Mononuclear cell (primary cell): ENCODE measurements around the gene TMEM213. TPM values are rescaled to one million over a fixed set of nuclear protein-coding genes. Genes with fewer than 3 reads are reported as not detected.

Experiments
- H3K27me3 ChIP-seq: 2 replicates; pipeline ENCODE4 v1.6.0; 2011; ENCODE audit warnings: low read length, control low read depth; ENCODE audit not compliant: insufficient read depth
- H3K4me1 ChIP-seq: 2 replicates; pipeline ENCODE4 v1.5.1; 2011; ENCODE audit warnings: mild to moderate bottlenecking, low read length, control low read depth; ENCODE audit not compliant: insufficient read depth
- H3K4me3 ChIP-seq: 2 replicates; pipeline ENCODE4 v1.5.1; 2011; ENCODE audit warnings: mild to moderate bottlenecking, low read length, moderate library complexity
- H3K9me3 ChIP-seq: 2 replicates; pipeline ENCODE4 v1.5.1; 2011; ENCODE audit warnings: low read depth, mild to moderate bottlenecking, control low read depth, low read length
- total RNA-seq: library from RNA; depleted of rRNA; stranded (reverse); fragments of >200 nt; gene quantifications from one replicate; pipeline ENCODE4 v1.2.3, GENCODE V29; 2012

Gene TMEM213
- total RNA-seq, 1 donor = not detected

GRCh38 chr7:138887085-138887710, 89.4 kb downstream of the TMEM213 start:
- no peaks in the 10 kb centered on the region for H3K9me3 ChIP-seq
- H3K4me1 ChIP-seq = peaks cover 8% of the 10 kb centered on the region
- no peaks in the 10 kb centered on the region for H3K27me3 ChIP-seq
- no peak overlapping the region for H3K4me3 ChIP-seq

Other genes with a start within 250 kb of the TMEM213 start
- 0.21 TPM for gene SVOPL, start 96.6 kb upstream of the TMEM213 start, total RNA-seq
- not detected for gene ATP6V0A4, start 202 bp downstream of the TMEM213 start, total RNA-seq
- gene KIAA1549, start 183.4 kb downstream of the TMEM213 start, total RNA-seq = 0.10 TPM
- gene ZC3HAV1L, start 238.0 kb downstream of the TMEM213 start, total RNA-seq = 1.4 TPM